HG02840 (cell line): ENCODE measurements around the gene WRNIP1.
A peak's percentile ranks its signal among the peaks of the same experiment; 100 is the strongest.

Source experiments
- ATAC-seq: cut with Tn5 transposase; IDR thresholded peaks from one replicate; pipeline ENCODE4 v1.9.1; 2021; ENCODE audit warnings: mild to moderate bottlenecking, moderate library complexity, moderate number of reproducible peaks; ENCODE audit not compliant: unreplicated experiment, low FRiP score

WRNIP1 gene

GRCh38 chr6:2765166-2765895 is at the start of gene WRNIP1:
TSS of gene WRNIP1 (plus strand) at chr6:2765393. CDS start at chr6:2765623, 230 bp downstream.
- peak; percentile 90 for ATAC-seq

DNA sequence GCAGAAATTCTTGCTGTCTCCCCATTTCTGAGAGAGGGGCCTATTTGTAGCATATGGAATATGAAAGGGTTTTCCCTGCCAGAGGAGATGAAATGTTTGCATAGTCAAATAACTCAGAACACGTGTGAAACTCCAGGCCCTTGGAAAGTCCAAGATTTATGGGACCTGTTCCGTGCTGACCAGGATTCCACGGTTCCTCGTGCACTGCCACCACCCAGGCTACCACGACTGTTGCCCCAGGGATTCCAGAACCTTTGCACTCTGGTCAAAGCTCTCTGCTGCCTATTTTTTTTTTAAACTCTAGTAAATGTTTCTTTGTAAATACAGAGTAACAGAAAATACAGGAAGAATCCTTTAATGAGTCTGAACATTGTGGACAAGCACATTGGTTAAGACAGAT is 49.5 kb upstream of the WRNIP1 start:
- ATAC-seq, result no peak

DNA sequence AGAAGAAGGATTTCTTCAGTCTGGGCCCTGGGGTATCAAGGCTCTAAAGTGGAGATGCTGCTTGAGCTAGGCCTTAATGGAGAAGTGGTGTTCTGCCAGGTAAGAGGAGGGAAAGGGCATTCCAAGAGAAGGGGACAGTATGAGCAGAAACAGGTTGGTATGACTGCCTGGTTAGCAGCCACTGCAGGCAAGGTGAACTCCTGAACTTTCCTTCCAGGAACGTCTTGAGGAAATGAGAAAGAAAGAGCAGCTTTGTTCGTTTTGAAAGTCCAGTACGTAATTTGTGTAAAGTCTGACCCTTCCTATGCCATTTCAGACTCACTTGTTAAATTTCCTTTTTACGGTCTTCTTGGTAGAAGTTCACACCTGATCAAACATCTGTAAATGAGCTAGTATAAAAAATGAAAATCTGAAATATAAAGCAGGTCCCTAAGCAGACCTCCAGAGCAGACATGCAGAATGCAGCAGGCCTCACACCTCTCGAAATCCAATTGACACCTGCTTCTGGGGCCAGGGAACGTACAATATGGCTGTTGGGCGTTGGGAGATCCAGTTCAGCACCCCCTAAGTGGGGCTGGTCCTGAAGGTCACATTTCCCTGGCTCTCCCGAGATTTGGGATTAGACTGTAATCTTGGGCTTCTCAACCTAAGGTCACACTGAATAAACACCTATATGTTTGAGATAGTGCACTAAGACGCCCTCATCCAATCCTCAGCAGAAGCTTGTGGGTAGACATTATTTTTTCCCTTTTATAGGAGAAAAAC is 48.1 kb upstream of the WRNIP1 start:
- ATAC-seq, result no peak

DNA sequence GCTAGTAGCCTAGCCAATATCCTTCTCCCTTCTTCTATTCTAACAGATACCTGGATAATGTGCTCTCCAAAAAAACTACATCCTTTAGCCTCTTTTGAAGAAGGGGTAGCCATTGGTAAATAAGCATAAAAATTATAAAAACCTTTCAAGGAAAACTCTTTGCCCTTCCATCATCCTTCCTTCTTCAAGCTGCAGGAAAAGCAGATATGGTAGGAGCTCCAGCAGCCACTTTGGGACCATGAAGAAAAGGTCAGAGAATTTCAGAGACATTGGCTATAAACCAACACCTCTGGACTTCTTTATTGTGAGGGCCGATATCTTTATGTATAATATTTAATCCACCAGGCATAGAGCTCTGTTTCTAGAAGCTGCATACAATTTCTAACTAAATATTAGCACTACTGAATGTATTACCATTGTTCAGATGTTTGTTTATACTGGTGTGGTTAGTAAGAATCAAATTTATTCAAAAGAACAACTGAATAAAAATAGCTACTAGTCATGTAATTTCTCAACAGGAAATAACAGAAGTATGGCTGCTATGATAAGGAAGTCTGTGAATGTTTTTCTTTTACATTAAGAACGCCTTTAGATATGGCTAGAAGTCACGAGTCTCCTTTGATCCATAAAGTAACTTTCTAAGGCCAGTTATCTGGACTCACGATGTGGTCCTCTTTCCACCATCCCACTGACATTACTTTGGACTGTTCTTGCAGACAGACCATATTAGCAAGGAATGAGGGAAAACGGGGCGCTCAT is 46.7 kb upstream of the WRNIP1 start:
- no peak for ATAC-seq

DNA sequence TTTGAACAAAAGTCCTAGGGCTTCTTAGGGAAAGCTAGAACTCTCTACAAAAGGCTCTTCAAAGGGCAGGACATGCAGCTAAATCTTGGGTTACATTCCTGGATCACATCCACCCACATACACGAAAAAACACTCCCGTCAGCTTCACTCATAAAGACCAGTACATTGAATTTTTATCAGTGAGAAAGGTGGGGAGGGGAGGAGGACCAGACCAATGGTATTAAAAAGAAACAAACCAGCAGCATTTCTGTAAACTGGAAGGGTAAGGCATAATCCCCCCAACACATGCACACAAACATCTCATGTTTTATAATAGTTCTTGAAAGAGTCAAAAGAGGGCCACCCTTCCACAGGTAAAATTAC is 46.1 kb upstream of the WRNIP1 start:
- ATAC-seq, result no peak

- ATAC-seq, result no peak
These were observed 44.0 kb upstream of the WRNIP1 start for GRCh38 chr6:2721219-2721618.

DNA sequence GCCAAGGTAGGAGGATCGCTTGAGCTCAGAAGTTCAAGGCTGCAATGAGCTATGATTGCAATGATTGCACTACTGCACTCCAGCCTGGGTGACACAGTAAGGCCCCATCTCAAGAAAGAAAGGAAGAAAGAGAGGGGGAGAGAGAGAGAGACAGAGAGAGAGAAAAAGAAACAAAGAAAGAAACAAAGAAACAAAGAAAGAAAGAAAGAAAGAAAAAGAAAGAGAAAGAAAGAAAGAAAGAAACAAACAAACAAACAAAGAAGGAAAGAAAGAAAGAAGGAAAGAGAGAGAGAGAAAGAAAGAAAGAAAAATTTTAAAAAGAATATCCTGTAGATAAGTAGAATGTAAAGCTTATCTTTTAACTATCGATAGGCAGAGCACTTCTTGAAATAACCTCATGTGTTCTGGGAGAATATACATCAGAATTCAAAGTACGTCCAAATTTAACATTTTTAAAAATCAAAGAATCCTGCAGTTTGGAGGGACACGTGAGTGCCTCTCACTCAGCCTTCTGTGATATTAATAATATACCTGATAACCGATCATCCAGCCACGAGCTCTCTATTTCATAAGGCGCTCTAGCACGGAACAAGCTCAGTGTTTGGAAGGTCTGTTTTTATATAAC is 39.7 kb upstream of the WRNIP1 start:
- no peak for ATAC-seq

GRCh38 chr6:2725999-2726567 is 39.1 kb upstream of the WRNIP1 start:
- ATAC-seq, result no peak

DNA sequence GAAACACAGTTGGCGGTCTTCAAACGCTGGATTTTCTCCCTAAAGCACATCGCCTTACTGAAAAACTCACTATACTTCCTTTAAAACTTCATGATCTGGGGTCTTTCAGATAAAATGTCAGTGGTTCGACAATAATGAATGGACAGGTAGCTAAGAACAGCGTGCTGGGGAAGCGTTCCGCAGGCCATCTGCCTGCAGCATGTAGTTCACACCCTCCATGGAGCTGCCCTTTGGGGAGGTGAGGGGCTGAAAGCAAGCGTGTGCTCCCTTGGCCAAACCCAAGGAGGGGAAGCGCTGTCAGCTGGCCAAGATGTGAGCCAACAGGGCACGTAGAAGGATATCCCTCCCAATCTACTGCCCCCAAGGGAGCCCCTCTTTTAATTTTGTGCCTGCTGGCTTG is 35.3 kb upstream of the WRNIP1 start:
- no peak for ATAC-seq

GRCh38 chr6:2730353-2731107 is 34.7 kb upstream of the WRNIP1 start:
- ATAC-seq, result no peak

GRCh38 chr6:2731281-2731909 is 33.8 kb upstream of the WRNIP1 start:
- no peak for ATAC-seq

- ATAC-seq, result no peak
These were observed 32.6 kb upstream of the WRNIP1 start for GRCh38 chr6:2732503-2733089.

- peak; percentile 95 for ATAC-seq
These were observed 31.9 kb upstream of the WRNIP1 start for GRCh38 chr6:2733324-2733723.

DNA sequence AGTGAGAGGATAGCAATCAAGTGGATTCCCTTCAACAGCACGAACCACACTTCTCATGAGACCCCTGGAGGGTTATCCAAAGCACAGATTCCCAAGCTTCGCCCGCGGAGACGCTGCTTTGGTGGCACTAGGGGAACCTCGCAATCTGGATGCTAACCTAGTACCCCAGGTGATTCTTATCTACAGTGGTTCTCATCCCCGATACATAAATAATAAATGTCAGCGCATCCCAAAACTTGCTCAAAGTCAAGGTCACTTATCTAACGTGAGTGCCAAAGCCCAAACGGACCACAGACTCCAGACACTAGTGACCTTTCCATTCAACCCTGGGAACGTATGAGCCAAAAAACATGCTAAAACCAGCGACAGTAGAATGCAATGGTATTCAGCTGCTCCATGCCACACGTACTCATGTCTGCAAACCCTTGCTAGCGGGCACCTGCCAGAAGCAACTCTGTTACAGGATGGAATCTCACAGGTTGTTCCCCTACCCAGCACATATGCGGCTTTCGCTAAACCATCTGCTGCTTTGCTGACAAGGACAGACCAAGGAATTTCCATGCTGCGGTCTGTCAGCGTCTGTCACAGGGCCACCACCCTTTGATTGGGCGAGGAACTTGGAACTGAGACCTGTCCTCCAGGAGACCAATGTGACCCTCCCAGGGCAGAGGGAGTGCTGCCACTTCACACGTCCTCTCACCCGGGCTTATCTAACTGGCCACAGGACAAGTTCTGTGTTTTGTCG is 31.3 kb upstream of the WRNIP1 start:
- ATAC-seq, result no peak

GRCh38 chr6:2734488-2735166 is 30.6 kb upstream of the WRNIP1 start:
- no peak for ATAC-seq

DNA sequence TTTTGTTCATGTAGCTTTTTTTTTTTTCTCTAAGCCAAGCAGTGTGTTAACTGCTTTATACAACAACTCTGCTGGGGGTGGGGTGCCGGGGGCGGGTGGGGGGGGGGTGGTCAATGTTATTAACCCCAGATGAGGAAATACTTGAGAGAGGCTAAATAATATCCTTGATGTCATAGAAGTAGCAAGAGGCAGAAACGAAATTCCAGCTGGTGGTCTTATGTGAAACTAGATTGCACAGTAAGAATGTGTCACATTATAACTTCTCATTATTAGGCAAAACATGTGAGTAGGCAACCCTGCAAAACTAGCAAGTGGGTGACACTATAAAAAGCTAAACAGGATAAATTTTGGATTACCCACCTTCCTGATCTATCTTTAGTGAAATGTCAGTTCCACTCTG is 27.3 kb upstream of the WRNIP1 start:
- no peak for ATAC-seq

DNA sequence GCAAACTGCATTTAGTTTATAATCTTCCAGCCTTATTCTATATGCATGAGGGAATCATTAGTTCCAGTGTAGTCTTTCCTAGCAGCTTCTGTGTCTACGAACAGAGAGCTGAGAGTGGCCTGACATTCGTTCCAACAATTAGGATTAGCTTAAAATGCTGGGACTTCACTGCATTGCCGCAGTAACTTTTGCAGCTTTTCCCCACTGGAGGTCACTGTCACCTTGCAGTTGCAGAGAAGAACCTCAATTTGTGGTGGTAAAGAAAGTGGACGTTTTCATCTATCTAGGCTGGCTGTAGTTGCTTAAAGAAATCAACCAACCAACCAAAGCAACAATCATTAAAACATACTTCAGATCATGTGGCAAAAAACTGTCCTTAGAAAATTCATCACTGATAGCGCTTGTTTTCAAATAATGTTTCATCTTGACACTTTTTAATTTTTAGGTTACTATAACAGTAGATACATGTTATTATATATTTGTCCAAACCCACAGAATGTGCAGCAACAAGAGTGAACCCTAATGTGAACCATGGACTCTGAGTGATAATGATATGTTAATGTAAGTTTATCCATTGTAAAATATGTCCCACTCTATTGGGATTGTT is 26.7 kb upstream of the WRNIP1 start:
- no peak for ATAC-seq
